ENCODE measurements around the gene DMD.
"Not testable (repeated sequence)": the region's sequence is repeated elsewhere in the genome, so short reads cannot be mapped to it uniquely, and the experiment has no call there.

Gene DMD

DNA sequence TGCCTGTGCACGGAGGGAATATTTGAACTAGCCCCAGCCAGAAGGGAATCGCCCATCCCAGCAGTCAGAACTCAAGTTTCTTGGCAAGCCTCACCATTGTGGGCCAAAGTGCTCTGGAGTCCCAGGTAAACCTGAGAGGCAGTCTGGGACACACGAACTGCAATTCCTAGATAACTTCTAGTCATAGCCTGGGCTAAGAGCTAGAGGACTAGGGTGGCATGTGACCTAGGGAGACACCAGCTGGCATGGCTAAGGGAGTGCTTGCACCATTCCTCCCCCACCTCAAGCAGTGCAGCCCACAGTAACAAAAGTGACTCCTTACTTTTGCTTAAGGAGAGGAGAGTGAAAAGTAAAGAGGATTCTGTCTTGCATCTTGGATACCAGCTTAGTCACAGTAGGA is 935.2 kb downstream of the DMD start:
- DNase-seq (ENCODE audit: low read depth in 2 of 2), result no peak

DNA sequence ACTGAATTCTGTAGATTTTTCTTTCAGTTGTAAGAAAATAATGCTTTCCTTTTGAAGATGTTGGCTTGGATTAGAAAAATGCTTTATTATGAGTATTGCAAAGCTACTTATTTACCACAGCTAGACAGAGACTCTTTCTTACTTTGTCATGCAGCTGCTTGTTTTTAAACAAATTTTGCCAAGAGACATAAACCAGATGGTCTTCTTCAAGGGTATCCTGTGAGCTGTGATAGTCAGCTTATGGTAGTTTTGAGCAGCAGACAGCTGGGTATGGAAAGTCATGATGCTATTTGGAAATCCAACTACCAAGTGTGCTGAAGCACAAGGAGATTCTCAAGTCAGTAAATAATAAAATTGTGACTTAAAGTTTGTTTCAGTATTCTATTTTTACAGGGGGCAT is 941.5 kb downstream of the DMD start:
- DNase-seq (ENCODE audit: low read depth in 2 of 2), result no peak

DNA sequence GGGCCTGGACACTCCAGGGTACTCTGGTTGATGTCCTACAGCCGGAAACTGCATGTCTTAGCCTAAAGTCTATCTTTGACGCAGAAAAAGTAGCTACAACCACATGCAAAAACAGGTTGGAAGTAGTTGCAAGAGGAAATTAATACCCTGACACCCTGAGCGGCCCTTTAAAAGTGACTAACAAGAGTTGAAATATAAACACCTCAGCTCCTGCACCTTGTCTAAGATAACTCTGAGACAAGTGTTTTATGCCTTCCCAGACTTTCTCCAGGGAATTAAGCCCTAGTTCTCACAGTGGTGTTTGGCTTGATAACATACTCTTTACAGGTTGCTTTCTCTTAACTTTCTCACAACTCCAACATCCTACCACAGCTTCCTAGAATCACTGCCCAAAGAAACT is 943.1 kb downstream of the DMD start:
- no peak for DNase-seq (ENCODE audit: low read depth in 2 of 2)

DNA sequence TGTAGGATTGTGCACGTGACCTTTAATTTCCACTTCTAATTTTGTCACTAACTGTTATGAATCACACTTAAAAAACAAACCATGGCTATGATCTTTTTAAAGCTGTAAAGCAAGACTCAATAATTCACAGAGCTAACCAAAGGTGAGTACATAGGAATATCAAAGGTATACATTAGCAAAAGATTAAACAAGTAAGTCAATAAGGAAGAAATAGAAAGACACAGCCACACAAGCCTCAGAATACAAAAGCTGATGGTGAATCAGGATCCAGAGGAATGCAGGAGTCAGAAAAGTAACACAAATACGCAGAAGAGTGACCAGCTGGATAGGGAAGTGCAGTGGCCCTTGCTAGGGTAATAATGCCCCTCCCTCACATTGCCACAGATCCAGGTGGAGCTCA is 943.6 kb downstream of the DMD start:
- DNase-seq (ENCODE audit: low read depth in 2 of 2), result no peak

DNA sequence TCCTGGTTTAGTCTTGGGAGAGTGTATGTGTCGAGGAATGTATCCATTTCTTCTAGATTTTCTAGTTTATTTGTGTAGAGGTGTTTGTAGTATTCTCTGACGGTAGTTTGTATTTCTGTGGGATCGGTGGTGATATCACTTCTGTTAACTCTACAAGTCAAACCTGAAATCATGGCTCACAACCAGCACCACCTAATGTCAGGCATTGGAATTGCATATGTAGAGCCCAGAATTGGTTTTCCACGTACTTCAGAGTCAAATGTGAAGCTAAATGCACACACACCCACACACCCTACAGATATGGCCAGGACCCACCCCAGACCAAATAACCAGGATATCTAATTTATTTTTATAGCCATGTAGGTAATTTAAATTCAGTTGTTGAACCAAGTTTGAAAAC is 964.7 kb downstream of the DMD start:
- DNase-seq (ENCODE audit: low read depth in 2 of 2), result not testable (repeated sequence)

DNA sequence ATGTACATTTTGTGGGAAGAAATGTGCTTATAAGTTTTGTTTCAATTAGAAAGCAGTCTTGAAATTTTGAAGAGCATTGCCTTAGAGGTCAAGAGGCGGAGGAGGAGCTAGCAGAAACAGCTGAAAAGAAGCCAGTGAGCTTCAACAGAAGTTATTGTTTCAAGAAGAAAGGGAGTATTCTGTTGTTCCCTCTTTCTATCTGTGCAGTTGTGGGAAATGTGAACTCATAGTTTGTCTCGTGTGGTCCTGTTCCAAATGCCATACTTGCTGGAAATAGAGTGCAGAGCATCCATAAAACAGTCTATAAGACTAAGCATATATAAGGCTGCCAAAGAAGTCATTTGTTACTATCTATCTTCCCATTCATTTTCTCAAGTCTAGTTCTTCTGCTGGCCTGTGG is 1015.7 kb downstream of the DMD start:
- no peak for DNase-seq (ENCODE audit: low read depth in 2 of 2)

DNA sequence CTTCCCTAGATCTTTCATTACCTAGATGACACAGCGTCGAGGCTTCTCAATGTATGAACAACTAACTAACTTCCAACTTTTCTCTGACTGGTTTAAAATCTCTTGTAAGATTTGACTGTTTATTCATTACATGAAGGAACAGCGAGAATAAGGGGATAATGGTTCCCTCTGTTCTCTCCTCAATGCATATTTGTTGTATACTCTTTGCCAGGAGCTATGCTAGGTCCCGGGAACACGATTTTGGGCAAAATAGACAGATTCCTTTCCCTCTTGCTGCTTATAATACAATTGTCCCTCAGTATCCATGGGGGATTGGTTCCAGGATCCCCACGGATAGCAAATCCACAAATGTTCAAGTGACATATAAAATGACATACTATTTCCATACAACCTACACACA is 1020.0 kb downstream of the DMD start:
- no peak for DNase-seq (ENCODE audit: low read depth in 2 of 2)

DNA sequence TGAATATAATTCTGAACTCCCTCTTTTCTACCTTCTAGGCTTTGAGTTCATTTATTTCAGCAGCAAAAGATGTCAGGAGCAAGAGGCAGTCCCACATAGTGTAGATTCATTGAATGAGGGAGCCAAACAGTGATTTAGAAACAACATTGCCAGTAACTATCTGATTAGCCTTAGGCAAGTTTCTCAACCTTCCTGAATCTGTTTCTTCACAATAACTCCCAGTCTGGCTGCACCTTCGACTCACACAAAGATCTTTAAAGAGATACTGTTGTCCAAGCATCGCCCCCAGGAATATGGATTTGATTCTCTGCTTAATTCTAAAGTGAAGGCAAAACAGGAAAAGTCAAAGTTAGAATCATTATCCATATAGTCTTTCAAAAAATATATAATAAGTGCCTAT is 1026.2 kb downstream of the DMD start:
- no peak for DNase-seq (ENCODE audit: low read depth in 2 of 2)

DNA sequence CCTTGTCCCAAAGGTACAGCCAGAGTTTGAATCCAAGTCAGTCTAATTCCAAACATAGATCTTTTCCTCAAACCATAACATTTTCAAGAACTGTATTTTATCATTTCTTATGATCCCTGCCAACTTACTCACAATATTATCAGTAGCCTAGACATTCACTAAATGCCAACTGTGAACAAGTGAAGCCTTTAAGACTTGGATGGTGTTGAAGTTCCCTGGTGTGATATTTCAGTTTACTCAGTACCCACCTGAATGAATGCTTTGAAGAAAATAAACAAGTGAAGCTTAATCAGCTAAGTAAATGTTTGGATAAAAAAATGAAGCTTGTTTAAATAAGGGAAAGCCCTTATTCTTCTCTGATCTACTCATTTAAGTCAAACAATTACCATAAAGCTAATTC is 1028.3 kb downstream of the DMD start:
- DNase-seq (ENCODE audit: low read depth in 2 of 2), result no peak

DNA sequence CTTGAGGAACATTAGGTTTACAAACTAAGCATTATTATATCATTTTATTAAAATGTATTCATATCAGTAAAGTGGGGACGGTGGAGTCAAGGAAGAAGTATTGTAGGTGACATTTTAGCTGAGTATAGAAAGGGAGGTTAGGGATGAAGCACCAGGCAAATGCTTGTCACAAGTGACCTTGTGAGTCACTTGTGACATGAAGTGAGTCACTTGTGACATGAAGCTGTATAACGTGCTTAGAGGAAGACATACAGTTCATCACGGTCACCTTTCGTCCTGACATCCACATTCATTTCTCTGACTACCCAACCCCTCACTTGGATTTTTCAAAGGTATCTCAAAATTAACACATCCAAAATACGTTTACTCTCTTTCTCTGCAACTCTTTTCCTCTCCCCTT is 1034.8 kb downstream of the DMD start:
- DNase-seq (ENCODE audit: low read depth in 2 of 2), result no peak

DNA sequence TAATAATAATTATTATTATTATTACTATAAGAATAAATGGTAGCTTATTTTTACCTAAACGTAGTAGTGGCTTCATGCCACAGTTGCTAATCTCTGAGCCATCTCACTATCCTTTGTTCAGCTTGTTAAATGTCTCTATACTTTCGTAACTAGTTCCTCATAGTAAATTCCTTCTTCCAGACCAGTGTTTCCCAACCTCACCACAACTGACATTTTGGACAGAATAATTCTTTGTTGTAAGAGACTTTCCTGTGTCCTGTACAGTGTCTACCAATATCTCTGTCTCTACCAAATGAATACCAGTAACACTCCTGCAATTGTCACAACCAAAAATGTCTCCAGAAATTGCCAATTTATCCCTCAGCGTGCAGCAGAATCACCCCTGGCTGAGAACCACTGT is 1040.9 kb downstream of the DMD start:
- no peak for DNase-seq (ENCODE audit: low read depth in 2 of 2)

DNA sequence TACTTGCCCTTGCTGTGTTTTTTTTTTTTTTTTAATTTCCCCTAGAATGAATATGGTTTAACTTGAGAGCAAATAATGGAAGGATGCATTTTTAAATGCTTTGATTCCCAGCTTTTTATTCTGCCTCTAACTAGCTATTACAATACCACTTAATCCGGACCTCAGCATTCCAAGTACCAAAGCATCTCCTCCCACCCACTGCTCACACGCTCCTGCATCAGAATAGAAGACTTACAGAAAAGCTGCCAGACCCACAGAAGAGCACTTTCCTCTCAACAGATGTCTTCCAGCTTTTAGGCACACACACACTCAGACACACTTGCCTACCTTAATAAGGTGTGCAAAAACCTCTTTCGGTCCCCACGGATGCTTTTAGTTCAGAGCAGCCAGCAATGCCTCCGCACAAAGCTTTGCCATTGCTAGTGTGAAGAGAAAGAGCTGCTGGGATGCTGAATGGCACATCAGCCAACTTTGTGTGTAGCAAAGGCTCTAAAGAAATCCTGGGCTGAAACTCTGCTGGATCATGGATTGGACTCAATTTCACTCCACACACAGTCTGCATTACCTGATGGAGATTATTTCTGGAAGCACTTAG is 1056.2 kb downstream of the DMD start:
- DNase-seq (ENCODE audit: low read depth in 2 of 2), result no peak

DNA sequence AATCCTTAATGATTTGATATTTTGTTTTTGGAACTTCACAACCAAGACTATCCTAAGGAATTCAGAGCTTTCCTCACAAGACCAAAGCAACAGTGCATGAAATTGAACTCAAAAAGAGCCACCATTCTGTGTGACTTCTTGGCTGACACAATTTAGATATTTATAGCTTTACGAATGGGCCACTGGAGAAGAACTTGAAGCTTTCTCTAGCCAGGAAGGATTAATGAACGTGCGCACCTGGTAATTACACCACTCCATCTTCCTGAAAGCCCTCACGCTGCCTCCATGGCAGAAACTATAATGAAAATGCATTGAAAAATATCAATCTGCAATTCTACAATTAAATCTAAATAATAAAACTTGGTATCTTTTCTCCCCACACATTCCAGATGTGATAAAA is 1057.8 kb downstream of the DMD start:
- no peak for DNase-seq (ENCODE audit: low read depth in 2 of 2)

DNA sequence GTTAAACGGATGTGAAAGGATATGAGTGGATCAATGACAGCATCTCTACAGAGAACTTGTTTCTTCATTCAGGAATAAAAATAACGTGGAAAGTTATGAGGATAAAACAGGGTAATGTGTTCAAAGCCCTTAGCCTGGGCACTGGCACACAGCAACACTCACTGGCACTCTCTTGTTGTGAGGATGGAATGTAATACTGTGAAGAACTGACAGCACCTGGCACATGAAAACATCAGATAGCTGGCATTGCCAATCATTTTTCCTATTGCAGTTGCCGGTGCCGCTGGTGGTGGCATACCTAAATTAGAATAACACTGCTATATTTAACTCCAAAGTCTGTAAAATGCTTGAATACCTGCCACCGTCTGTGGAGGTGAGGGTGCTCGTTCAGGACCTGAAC is 1061.2 kb downstream of the DMD start:
- DNase-seq (ENCODE audit: low read depth in 2 of 2), result no peak

DNA sequence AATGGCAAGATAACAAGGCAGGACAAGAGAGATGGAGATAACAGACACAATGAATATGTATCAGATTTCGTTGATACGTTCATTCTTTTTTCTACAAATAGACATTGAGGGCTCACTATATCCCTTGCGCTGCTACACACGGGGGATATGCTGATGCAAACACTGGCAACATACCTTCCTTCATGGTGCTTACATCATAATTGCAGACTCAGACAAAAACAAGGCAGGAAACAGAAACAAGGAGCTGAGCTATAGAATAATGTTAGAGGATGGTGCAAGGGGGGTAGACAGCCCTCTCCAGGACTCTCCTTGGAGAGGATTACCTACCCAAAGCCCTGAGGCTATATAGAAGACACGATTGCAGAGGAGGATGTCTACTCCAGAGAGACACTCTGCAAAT is 1069.5 kb downstream of the DMD start:
- no peak for DNase-seq (ENCODE audit: low read depth in 2 of 2)

DNA sequence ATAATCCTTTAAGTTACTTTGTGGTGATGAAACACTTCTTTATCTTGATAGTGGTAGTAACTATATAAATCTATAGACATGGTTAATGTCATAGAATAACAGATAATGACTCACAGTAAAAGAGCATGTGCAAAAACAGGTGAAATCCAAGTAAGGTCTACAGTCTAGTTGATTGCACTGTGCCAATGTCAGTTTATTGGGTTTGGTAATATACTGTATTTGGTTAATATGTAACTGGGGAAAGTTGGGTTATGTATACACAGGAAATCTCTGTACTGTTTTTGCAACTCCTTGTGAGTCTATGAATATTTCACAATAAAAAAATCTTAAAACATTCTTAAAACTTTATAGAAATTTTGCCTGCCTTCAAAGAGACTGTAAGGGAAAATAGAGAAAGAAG is 1071.9 kb downstream of the DMD start:
- no peak for DNase-seq (ENCODE audit: low read depth in 2 of 2)

DNA sequence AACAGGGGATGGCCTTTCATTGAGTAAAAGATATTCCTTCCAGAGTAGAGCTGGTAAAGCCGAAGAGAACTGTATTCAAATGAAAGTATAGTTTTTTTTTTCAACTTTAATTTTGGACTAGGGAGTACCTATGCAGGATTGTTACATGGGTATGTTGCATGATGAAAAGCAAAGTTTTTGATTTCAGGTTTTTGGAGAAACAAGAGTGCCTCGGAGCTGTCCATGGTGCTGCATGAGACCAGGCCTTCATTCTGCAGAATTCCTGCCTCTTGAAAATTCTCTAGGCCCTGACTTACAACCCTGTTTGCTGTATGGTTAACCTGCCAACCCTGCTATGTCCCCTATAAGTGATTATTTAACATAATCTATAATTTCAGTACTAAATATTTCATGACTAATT is 1073.8 kb downstream of the DMD start:
- DNase-seq (ENCODE audit: low read depth in 2 of 2), result no peak

DNA sequence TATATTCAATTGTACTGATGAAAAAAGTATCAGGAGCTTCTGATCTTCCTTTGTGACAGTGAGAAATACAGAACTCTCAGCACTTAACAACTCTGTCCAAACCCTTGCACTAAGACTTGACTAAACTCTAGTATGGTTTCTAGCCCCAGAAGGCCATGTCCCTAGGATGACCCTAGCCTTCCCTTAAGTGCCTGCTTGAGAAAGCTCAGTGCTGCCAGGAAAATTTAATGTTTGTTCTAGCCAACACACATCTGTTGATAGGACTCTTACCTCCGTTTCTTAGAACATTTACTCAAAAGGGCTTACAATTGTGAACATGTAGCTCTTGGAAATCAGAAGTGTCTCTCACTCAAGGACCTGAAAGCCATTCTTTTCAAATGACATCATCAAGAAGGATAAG is 1084.4 kb downstream of the DMD start:
- DNase-seq (ENCODE audit: low read depth in 2 of 2), result no peak

DNA sequence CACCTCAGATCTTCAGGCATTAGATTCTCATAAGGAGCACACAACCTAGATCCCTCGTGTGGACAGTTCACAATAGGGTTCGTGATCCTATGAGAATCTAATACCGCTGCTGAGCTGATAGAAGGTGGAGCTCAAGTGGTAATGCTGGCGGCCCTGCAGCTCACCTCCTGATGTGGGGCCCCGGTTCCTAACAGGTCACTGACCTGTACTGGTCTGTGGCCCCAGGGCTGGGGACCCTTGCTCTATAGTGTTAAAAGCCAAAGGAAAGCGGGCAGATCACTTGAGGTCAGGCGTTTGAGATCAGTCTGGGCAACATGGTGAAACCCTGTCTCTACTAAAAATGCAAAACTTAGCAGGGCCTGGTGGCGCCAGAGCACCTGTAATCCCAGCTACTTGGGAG is 1092.5 kb downstream of the DMD start:
- no peak for DNase-seq (ENCODE audit: low read depth in 2 of 2)

DNA sequence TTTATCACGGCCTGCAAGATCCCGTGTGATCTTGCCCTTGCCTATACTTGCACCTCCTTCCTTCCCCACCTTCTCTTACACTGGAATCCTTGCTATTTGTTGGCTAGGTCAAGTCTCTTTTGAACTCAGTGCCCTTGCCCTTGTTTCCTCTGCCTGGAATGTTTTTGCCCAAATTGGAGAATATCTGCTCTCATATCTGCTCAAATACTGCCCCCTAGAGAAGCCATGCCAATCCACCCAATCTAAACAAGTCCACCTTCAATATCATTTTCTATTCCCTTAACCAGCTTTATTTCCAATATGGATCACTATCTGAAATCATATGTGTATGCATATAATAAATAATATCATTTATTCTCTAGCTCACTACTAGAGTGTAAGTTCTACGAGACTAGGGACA is 1095.3 kb downstream of the DMD start:
- no peak for DNase-seq (ENCODE audit: low read depth in 2 of 2)

DNA sequence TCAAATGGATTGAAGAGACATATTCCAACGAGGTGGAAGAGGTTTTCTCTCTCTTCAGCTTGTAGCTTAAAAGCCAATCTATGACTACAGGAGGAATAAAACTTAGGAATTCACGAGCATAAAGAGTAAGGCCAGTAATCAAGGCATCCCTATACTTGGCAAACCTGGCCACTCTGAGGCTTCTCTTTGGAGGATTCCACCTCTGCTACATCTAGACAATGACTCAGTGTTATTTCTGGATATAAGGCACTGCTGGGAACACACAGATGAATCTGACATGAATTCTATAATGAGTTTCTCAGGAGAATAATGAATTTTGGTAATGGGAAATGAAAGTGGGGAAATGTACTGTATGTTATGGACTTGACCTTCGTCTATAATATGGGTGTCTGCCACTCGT is 1123.7 kb downstream of the DMD start:
- no peak for DNase-seq (ENCODE audit: low read depth in 2 of 2)

DNA sequence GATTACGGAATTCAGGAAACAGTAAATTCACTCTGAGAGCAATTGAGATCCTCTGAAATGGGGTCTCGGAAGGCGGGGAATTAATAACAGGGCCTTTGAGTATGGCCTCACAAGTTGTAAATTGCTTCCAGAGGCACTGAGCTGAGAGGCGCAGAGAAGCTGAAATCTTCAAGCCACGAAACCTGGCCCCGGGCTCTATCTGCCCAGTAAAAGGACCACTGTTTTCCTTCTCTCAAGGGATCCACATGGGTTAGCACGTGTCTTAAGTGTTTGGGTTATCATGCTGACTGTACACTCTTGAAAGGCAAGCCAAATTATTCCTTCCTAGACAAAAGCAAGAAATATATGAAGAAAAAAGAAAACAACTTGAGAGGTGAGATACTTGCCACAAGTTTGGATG is 1126.6 kb downstream of the DMD start:
- no peak for DNase-seq (ENCODE audit: low read depth in 2 of 2)

DNA sequence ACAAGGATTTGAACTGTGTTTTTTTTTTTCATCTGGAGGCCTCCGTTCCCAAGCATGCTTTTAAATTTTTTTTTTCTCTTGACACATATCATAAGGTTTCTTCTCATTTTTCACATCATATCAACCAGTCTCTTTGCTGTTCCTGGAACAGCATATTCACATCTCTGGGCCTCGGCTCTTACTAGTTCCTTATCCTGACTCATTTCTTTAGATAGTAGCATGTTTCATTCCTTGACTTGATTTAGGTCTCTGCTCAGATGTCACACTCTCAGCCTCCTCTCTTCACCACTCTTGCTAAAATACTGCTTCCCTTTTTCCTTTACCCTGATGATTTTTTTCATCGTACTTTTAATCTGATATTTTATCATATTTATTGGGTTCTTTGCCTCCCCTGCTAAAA is 1163.1 kb downstream of the DMD start:
- DNase-seq (ENCODE audit: low read depth in 2 of 2), result no peak

DNA sequence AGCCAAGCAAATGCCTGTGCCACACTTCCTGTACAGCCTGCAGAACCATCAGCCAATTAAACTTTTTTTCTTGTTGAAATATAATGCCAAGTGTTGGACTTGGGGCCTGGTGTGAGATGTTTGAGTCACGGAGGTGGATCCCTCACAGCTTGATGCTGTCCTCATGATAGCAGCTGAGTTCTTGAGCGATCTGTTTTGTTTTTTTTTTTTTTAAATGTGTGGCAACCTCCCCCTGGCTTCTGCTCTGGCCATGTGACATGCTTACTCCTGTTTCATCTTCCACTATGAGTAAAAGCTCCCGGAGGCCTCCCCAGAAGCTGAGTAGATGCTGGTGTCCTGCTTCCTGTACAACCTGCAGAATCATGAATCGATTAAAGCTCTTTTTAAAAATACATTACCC is 1166.2 kb downstream of the DMD start:
- no peak for DNase-seq (ENCODE audit: low read depth in 2 of 2)

DNA sequence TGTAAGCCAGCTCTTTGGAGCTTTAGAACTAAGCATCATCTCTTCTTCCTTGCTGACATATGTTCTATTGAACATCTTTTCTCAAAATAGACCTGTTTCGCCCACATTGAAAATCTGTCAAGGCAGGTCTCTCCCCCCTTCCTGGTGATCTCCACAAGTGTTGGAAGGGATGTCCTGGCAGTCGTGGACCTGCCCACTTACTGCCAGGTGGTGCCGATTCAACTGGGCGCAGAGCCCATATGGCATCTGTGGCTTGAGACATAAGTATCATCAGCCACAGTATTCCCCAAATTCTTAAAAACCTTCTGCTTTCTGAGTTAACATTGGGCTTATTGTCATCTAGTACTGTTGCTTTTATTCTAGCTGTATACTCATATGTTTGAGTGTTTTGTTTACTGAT is 1170.2 kb downstream of the DMD start:
- DNase-seq (ENCODE audit: low read depth in 2 of 2), result no peak
